Body of pancreas (tissue), 4 donors: ENCODE measurements around the gene MPP3. TPM values are rescaled to one million over a fixed set of nuclear protein-coding genes. Genes with fewer than 3 reads are reported as not detected.
A peak's percentile ranks its signal among the peaks of the same experiment; 100 is the strongest.

Experiments used
- ATAC-seq: fragments of 150-250 bp; one replicate; pipeline ENCODE4 v1.9.1; 2016
- DNase-seq, 4 donors: peaks; one replicate each; pipeline ENCODE4 v3.0.0-alpha.2; 2019
- H3K27ac ChIP-seq, 4 donors: fragments of 200-600 bp; sonication (generic); 1 replicate in 3 of 4; 2 replicates in 1 of 4; pipeline versions ENCODE4 v1.5.1 to v1.6.1; 2016 to 2019; ENCODE audit warnings: mild to moderate bottlenecking in 1 of 4, mixed read lengths in 1 of 4, moderate library complexity in 1 of 4
- H3K27me3 ChIP-seq, 2 donors: fragments of 200-600 bp; sonication (generic); one replicate each; pipeline ENCODE4 v1.6.0; 2016; ENCODE audit warnings: mild to moderate bottlenecking in 1 of 2
- H3K36me3 ChIP-seq, 2 donors: fragments of 200-600 bp; sonication (generic); replicated peaks in 1 of 2; 2 replicates each; pipeline ENCODE4 v1.5.1; 2016; ENCODE audit warnings: low read depth in 2 of 2; ENCODE audit not compliant: insufficient read depth in 1 of 2
- H3K4me1 ChIP-seq: fragments of 200-600 bp; sonication (generic); one replicate; pipeline ENCODE4 v1.6.0; 2016
- H3K4me3 ChIP-seq, 2 donors: fragments of 200-600 bp; sonication (generic); 1 replicate in 1 of 2; 2 replicates in 1 of 2; pipeline ENCODE4 v1.5.1; 2016 to 2019
- H3K9me3 ChIP-seq, 3 donors: fragments of 200-600 bp; sonication (generic); 1 replicate in 2 of 3; 2 replicates in 1 of 3; pipeline ENCODE4 v1.5.1; 2016
- POLR2A ChIP-seq, 3 donors: fragments of 450-650 bp; IDR thresholded peaks; one replicate each; pipeline ENCODE4 v1.6.1; 2016; ENCODE audit warnings: antibody characterized with exemption in 3 of 3, mild to moderate bottlenecking in 2 of 3
- WGBS, 2 donors: methylation state at CpG; one replicate each; pipeline ENCODE4 v1.1.5; 2017; 5-methylcytosine and 5-hydroxymethylcytosine counted together
- intact Hi-C: fragments of 100-400 bp; cut with DNase I; formaldehyde crosslinking; loops from one replicate; pipeline ENCODE4 v1.15.1; 2023
- total RNA-seq, 2 donors: library from RNA; depleted of rRNA; stranded (reverse); fragments of >200 nt; gene quantifications; one replicate each; pipeline ENCODE4 v1.1.0, GENCODE V29; 2016
- TF ChIP-seq, protein P1 (sequence below), 7 experiments: fragments of 450-650 bp in 4 of 7; fragments of 200-600 bp in 3 of 7; sonication (generic) in 3 of 7; IDR thresholded peaks; one replicate each; pipeline ENCODE4 v1.5.1; 2016 to 2019; ENCODE audit warnings: antibody characterized with exemption in 7 of 7

The MPP3 gene
- total RNA-seq, 2 donors from 2014 or later = 20.2 to 22.4 TPM

DNA sequence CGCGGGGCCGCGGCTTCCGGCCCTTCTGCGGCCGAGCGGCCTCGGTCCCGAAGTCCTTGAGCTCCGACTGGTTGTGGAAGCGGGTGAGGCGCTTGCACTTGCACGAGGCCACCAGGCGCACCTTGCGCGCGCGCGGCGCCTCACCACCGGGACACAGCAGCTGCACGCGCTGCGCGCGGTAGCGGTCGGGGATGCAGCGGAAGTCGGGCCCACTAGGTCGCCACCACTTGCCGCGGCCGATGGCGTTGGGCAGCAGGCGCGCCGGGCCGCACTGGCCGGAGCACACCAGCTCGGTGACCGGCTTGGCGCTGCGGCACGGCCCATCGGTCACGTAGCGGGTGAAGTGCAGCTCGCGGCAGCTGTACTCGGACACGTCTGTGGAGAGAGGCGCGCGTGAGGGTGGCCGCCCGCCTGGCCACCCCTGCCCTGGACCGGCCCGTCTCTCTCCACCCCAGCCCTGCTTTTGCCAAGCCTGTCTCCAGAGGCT, 77.5 kb downstream of the MPP3 start:
- H3K27me3 ChIP-seq = peaks cover 0 to 9% of the 10 kb centered on the region in 2 donors
- intact Hi-C loops = loop anchor here (10.0 kb wide), 1 partner anchor 171 kb away; no protein-coding TSS in a partner anchor
- no peaks in the 10 kb centered on the region for H3K36me3 ChIP-seq
- H3K4me3 ChIP-seq = no peak overlapping the region
- peaks cover 14% of the 10 kb centered on the region for H3K4me1 ChIP-seq
- 14 to 40% methylated on average over 2 to 56 of the region's 60 CpGs for WGBS, 2 donors
- no peak overlapping the region for H3K27ac ChIP-seq
- DNase-seq (peak in 1 of 4 donors; percentile 33), ATAC-seq (peak; percentile 43)
- no peak for TF ChIP-seq POLR2A (IDR thresholded peaks at IDR 0.05)
- TF ChIP-seq, protein P1, sequence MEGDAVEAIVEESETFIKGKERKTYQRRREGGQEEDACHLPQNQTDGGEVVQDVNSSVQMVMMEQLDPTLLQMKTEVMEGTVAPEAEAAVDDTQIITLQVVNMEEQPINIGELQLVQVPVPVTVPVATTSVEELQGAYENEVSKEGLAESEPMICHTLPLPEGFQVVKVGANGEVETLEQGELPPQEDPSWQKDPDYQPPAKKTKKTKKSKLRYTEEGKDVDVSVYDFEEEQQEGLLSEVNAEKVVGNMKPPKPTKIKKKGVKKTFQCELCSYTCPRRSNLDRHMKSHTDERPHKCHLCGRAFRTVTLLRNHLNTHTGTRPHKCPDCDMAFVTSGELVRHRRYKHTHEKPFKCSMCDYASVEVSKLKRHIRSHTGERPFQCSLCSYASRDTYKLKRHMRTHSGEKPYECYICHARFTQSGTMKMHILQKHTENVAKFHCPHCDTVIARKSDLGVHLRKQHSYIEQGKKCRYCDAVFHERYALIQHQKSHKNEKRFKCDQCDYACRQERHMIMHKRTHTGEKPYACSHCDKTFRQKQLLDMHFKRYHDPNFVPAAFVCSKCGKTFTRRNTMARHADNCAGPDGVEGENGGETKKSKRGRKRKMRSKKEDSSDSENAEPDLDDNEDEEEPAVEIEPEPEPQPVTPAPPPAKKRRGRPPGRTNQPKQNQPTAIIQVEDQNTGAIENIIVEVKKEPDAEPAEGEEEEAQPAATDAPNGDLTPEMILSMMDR (IDR thresholded peaks at IDR 0.05) = peak in 3 of 7 experiments; percentile 6 to 13 (median 12)
- H3K9me3 ChIP-seq = no peaks in the 10 kb centered on the region

DNA sequence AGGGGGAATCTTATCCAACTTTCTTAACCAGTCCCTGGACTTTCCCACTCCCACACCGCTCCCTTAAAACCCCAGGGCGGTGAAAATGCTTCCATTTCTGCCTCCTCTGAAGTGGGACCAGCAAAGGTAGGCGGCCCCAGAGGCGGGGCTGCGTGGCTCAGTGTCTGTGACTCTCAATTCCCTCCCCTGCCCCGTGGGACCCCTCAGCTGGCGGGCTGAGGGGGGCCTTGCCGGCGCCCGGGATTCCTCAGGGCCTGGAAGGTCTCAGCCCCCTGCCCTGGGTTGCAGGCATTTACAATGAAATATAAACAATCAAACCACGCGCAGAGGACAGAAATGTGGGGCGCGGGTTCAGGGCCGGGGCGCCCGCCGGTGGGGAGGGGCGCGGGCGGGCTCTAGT, 78.0 kb downstream of the MPP3 start:
- TF ChIP-seq, protein P1 (IDR thresholded peaks at IDR 0.05) = no peak
- TF ChIP-seq POLR2A (IDR thresholded peaks at IDR 0.05) = no peak
- intact Hi-C loops = loop anchor here (10.0 kb wide), 1 partner anchor 170 kb away; no protein-coding TSS in a partner anchor

DNA sequence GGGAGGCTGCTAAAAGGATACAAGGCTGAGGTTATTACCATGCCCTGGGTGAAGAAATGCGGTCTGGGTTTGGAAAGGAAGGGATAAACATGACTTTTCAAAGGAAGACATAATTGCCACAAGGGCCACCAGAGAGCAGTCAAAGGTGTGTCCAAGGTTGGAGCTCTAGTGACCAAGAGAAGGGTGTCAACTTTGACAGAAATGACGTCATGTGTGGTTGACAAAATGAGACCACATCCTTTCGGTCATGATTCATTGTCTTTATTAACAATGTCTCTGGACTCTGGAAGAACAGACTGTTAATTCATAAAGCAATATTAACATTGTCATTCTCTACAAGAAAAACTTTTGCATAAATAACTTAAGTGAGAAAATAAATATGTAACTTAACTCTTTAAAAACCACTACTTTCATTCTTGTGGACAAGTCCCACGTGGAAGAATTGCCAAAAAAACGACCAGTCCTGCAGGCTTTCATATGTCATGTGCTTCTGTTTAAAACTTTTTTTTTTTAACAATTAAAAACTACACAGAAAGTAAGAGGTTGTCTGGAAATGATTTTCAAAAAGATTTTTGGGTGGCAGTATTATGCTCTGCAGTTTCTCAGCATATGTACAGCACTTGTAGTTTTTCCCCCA, 79.3 kb downstream of the MPP3 start:
- Histone ChIP-seq H3K27ac (no peak overlapping the region), H3K4me3 (no peak overlapping the region), H3K9me3 (no peaks in the 10 kb centered on the region), H3K27me3 (peaks cover 0 to 9% of the 10 kb centered on the region in 2 donors), H3K4me1 (peaks cover 14% of the 10 kb centered on the region), H3K36me3 (no peaks in the 10 kb centered on the region)
- ATAC-seq (no peak), DNase-seq (no peak)
- TF ChIP-seq, protein P1 (IDR thresholded peaks at IDR 0.05) = no peak
- TF ChIP-seq POLR2A (IDR thresholded peaks at IDR 0.05) = no peak
- 60 to 68% methylated on average over 5 of the region's 5 CpGs for WGBS, 2 donors
- intact Hi-C loops = loop anchor here (10.0 kb wide), 1 partner anchor 169 kb away; no protein-coding TSS in a partner anchor

More for the DNA sequence above, 78.0 kb downstream of the MPP3 start:
- Histone ChIP-seq H3K27ac (no peak overlapping the region), H3K27me3 (peaks cover 0 to 9% of the 10 kb centered on the region in 2 donors), H3K4me3 (no peak overlapping the region), H3K36me3 (no peaks in the 10 kb centered on the region), H3K9me3 (no peaks in the 10 kb centered on the region), H3K4me1 (peaks cover 14% of the 10 kb centered on the region)
- WGBS, 2 donors = 20 to 41% methylated on average over 8 to 21 of the region's 21 CpGs
- no peak for DNase-seq
- no peak for ATAC-seq

Other genes with a start within 250 kb of the MPP3 start
- gene MEOX1, start 171.2 kb downstream of the MPP3 start, total RNA-seq = 1 to 10 TPM in 1 of 2 donors, under 1 TPM in 1; 0.52 to 2.3 TPM
- gene SOST, start 74.4 kb downstream of the MPP3 start, total RNA-seq = not detected
- gene DUSP3, start 54.2 kb downstream of the MPP3 start, total RNA-seq = 10 to 100 TPM; 32.2 to 54.1 TPM
- gene CFAP97D1, start 52.7 kb downstream of the MPP3 start, total RNA-seq = not detected
- 10 to 100 TPM in 1 of 2 donors, 1 to 10 TPM in 1; 1.8 to 15.5 TPM for gene CD300LG, start 14.0 kb upstream of the MPP3 start, total RNA-seq
- gene MPP2, start 74.4 kb upstream of the MPP3 start, total RNA-seq = 1 to 10 TPM; 1.6 to 2.6 TPM
- gene PPY, start 109.3 kb upstream of the MPP3 start, total RNA-seq = 10 to 100 TPM; 15.5 to 51.6 TPM
- gene PYY, start 120.8 kb upstream of the MPP3 start, total RNA-seq = not detected
- 1 to 10 TPM in 1 of 2 donors, not detected in 1; 2.1 TPM for gene NAGS, start 171.5 kb upstream of the MPP3 start, total RNA-seq
- gene TMEM101, start 181.8 kb upstream of the MPP3 start, total RNA-seq = 10 to 100 TPM; 22.6 to 26.7 TPM
- 10 to 100 TPM; 14.8 to 19.4 TPM for gene LSM12, start 233.5 kb upstream of the MPP3 start, total RNA-seq
- 10 to 100 TPM; 11.9 to 12.9 TPM for gene G6PC3, start 237.6 kb upstream of the MPP3 start, total RNA-seq